ENCODE data around the gene KLK7. TPM values are rescaled to one million over a fixed set of nuclear protein-coding genes. Genes with fewer than 3 reads are reported as not detected.

Gene KLK7
- total and polyA plus RNA-seq, 2 of the 4 experiments (the other 2 are of a cell fraction): not detected

DNA sequence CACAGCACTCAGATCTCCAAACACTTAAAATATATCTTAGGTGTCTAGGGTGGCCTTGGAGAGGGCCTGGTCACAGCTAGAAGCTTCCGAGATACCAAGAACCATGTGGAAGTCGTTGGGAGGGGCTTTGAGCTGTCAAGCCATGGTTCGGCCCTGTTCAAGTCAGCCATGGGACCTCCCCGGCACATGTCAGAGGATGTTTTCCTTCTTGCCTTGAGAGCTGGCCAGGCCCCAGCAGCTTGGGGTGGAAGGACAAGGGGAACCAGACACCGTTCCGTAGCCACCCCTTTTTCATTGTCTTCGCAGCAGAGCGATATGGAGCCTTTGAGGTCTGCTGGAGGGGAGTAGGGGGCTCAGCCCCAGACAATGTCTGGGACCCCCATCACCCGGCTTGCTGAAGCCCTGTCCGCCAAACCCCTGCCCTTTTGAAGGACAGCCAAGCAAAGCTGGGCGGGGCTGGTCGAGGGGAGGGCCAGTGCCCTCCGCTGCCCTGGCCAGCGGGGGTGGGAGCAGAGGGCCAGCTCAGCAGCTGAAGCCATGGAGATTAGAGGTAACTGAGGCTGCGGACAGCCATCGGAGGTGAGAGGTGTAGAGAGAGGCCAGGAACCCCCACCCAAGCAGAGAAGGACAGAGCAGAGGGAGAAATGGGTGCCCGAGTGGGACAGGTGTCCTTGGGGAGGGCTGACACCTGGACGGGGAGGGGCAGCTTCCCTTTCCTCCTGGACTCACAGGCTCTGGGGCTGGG, 42.3 kb upstream of the KLK7 start:
- intact Hi-C loops (cut with micrococcal nuclease): no loop called here
- H3K27ac ChIP-seq (ENCODE audit: insufficient read depth, low read length): no peak overlapping the region
- H3K4me3 ChIP-seq (ENCODE audit: insufficient read depth, low read depth, low read length): no peak overlapping the region
- ChIA-PET CTCF (no interaction called here), POLR2A (ENCODE audit: unreplicated experiment) (no interaction called here)
- H4K91ac ChIP-seq (ENCODE audit: insufficient read depth, low read depth, low read length): no peak overlapping the region
- no peak overlapping the region for H3K9ac ChIP-seq (ENCODE audit: low read depth, low read length)
- in situ Hi-C loops (cut with MboI; ENCODE audit: low sequenced_read_pairs): no loop called here
- WGBS, 2 experiments (ENCODE audit: extremely low coverage in 2 of 2, insufficient read length in 1 of 2): 50% methylated on average over 10 of the region's 18 CpGs; no CpG with 5 or more reads in 1 of the 2 experiments
- no peaks in the 10 kb centered on the region for H3K9me3 ChIP-seq (ENCODE audit: control insufficient read depth, insufficient read depth, low read length)
- no peak overlapping the region for H3K14ac ChIP-seq (replicated peaks; ENCODE audit: low read depth, low read length)
- no peak for ATAC-seq (ENCODE audit: low read depth)
- no peak overlapping the region for H2AK9ac ChIP-seq (replicated peaks; ENCODE audit: low read depth, low read length, poor library complexity)
- no peaks in the 10 kb centered on the region for H3K79me1 ChIP-seq (ENCODE audit: low read depth in 1 of 2, low read length in 2 of 2)
- no peak overlapping the region for H4K8ac ChIP-seq (ENCODE audit: low read depth in 2 of 2, low read length in 2 of 2)
- H3K23ac ChIP-seq (ENCODE audit: low read depth, low read length): no peak overlapping the region
- dilution Hi-C loops (cut with HindIII; ENCODE audit: low sequenced_read_pairs, unreplicated experiment): no loop called here
- no peak overlapping the region for H2AFZ ChIP-seq (replicated peaks; ENCODE audit: low read length, poor library complexity)
- no peaks in the 10 kb centered on the region for H3K27me3 ChIP-seq (ENCODE audit: control insufficient read depth, insufficient read depth, low read length)
- no peak overlapping the region for H3K4ac ChIP-seq (ENCODE audit: low read depth, low read length)
- H3K4me1 ChIP-seq (ENCODE audit: control insufficient read depth, insufficient read depth, low read length): no peaks in the 10 kb centered on the region
- H2BK120ac ChIP-seq (ENCODE audit: low read depth, low read length): no peak overlapping the region
- no peak overlapping the region for H3K4me2 ChIP-seq (ENCODE audit: low read depth, low read length)
- no peak overlapping the region for H2BK5ac ChIP-seq (ENCODE audit: low read depth, low read length, poor library complexity, severe bottlenecking)
- no peak overlapping the region for H2AK5ac ChIP-seq (ENCODE audit: low read depth, low read length)
- no peak overlapping the region for H2BK20ac ChIP-seq (ENCODE audit: low read depth, low read length)
- no peak overlapping the region for H3K18ac ChIP-seq (ENCODE audit: low read depth, low read length)
- TF ChIP-seq POLR2A (IDR thresholded peaks at IDR 0.05; ENCODE audit: low read depth, low read length): no peak
- TF ChIP-seq RAD21 (IDR thresholded peaks at IDR 0.05; ENCODE audit: low read length): no peak
- no peak for TF ChIP-seq CHD1 (IDR thresholded peaks at IDR 0.05; ENCODE audit: low read depth, low read length)
- TF ChIP-seq NFE2L2 (IDR thresholded peaks at IDR 0.05; ENCODE audit: low read depth, low read length): no peak
- no peak for TF ChIP-seq SMC3 (IDR thresholded peaks at IDR 0.05; ENCODE audit: low read depth, low read length)
- no peak for TF ChIP-seq CEBPB (IDR thresholded peaks at IDR 0.05; ENCODE audit: low read depth, low read length)
- TF ChIP-seq RCOR1 (IDR thresholded peaks at IDR 0.05; ENCODE audit: insufficient replicate concordance, low read length): no peak
- no peak for TF ChIP-seq BHLHE40 (IDR thresholded peaks at IDR 0.05; ENCODE audit: low read depth, low read length)
- TF ChIP-seq ELK1 (IDR thresholded peaks at IDR 0.05; ENCODE audit: borderline replicate concordance, low read depth, low read length): no peak
- TF ChIP-seq FOS (IDR thresholded peaks at IDR 0.05; ENCODE audit: low read depth, low read length): no peak
- TF ChIP-seq RFX5 (IDR thresholded peaks at IDR 0.05; ENCODE audit: low read depth, low read length): no peak
- TF ChIP-seq USF2 (IDR thresholded peaks at IDR 0.05; ENCODE audit: low read depth, low read length): no peak
- TF ChIP-seq MAZ (IDR thresholded peaks at IDR 0.05; ENCODE audit: borderline replicate concordance, low read depth, low read length): no peak
- no peak for TF ChIP-seq MAFK (IDR thresholded peaks at IDR 0.05; ENCODE audit: low read depth, low read length)
- no peak for TF ChIP-seq CTCF (conservative IDR thresholded peaks at IDR 0.05; ENCODE audit: low read depth, low read length)
- TF ChIP-seq MXI1 (IDR thresholded peaks at IDR 0.05; ENCODE audit: borderline replicate concordance, low read depth, low read length): no peak
- H4K5ac ChIP-seq (ENCODE audit: low read depth, low read length): no peak overlapping the region
- H3K9me1 ChIP-seq (ENCODE audit: insufficient read depth, low read length): no peaks in the 10 kb centered on the region
- H2BK15ac ChIP-seq (ENCODE audit: low read depth, low read length): no peak overlapping the region
- H3K56ac ChIP-seq (ENCODE audit: extremely low read depth, insufficient read depth, low read length): no peak overlapping the region
- DNase-seq: no peak
- H3K36me3 ChIP-seq (ENCODE audit: control insufficient read depth, insufficient read depth, low read length): no peaks in the 10 kb centered on the region
- no TSS peak for BruUV-seq (replicated peaks)
- no peaks in the 10 kb centered on the region for H4K20me1 ChIP-seq (ENCODE audit: insufficient read depth, low read length)
